Fibroblast of skin of back (primary cell): ENCODE data around the gene PCDHGB4.
"Not testable (repeated sequence)": the region's sequence is repeated elsewhere in the genome, so short reads cannot be mapped to it uniquely, and the experiment has no call there.

ENCODE experiments used
- DNase-seq: peaks from one replicate; pipeline ENCODE4 v3.0.0-alpha.2; 2013

PCDHGB4 gene

DNA sequence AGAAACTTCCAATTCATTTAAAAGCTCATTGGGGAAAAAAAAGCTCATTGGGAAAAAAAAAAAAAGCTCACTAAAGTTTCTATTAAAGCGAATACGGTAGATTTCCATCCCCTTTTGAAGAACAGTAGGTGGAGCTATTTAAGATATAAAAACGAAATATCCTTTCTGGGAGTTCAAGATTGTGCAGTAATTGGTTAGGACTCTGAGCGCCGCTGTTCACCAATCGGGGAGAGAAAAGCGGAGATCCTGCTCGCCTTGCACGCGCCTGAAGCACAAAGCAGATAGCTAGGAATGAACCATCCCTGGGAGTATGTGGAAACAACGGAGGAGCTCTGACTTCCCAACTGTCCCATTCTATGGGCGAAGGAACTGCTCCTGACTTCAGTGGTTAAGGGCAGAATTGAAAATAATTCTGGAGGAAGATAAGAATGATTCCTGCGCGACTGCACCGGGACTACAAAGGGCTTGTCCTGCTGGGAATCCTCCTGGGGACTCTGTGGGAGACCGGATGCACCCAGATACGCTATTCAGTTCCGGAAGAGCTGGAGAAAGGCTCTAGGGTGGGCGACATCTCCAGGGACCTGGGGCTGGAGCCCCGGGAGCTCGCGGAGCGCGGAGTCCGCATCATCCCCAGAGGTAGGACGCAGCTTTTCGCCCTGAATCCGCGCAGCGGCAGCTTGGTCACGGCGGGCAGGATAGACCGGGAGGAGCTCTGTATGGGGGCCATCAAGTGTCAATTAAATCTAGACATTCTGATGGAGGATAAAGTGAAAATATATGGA lies 43.0 kb downstream of the PCDHGB4 start, which contains the start of gene PCDHGA12:
TSS of gene PCDHGA12 (plus strand) at position 176 of the 782 bp plus-strand sequence. CDS start at position 429, 253 bp downstream.
- DNase-seq, result peak; percentile 91

GRCh38 chr5:141431286-141431685 lies 43.8 kb downstream of the PCDHGB4 start:
- peak; percentile 49 for DNase-seq

- not testable (repeated sequence) for DNase-seq
Observed at GRCh38 chr5:141432308-141432707, 44.8 kb downstream of the PCDHGB4 start.

- DNase-seq, result not testable (repeated sequence)
Observed at GRCh38 chr5:141432726-141433125, 45.2 kb downstream of the PCDHGB4 start.

- peak; percentile 59 for DNase-seq
Observed at GRCh38 chr5:141434006-141434405, 46.5 kb downstream of the PCDHGB4 start.

DNA sequence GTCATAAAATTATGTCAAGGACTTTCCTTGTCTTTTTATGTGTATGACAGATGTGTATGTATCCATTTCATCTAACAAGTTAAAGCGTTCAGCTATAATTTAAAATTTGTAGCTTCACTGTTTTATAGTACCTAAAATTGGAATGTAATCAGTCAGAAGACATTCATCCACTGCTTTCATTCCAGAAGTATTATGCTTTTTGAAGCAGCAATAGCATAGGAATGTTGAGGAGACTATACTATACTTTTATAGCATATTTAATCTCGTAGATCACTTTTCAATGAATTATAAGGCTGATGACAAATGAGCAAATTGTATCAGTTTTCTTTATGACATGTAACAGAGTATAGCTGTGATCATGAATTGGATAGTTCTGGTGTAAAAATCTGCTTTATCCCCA lies 49.7 kb downstream of the PCDHGB4 start:
- peak; percentile 77 for DNase-seq

DNA sequence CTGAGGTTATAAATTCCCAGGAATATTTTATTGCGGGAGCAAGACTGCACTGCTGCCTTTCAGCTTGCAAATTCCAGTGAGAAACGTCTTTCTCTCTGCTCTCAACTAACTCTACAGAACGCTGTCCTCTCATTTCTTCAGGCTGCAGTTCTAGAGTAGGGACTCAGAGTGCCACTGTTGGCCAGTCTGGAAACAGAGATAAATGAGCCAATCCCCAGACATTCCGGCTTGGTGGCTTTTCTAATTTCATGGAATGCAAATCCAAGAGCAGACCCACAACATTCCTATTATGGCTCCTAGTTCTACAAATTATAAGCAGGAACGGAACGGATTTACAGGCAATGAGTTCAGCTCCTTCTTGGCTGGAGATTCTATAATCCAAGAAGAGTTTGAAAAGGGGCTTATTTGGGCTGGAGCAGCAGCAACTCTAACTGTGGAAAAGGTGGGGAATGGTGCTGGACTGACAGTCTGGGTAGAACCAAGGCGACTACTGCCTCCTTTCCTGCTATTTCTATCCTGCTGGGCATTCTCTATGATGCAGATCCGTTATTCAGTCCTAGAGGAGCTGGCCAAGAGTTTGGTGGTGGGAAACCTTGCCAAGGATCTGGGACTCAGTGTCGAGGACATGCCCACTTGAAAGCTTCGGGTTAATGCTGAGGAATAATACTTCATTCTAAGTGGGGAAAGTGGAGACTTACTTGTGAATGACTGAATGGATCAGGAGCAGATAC lies 52.1 kb downstream of the PCDHGB4 start:
- DNase-seq, result peak; percentile 71
